ENCODE measurements around the gene CARNS1. TPM values are rescaled to one million over a fixed set of nuclear protein-coding genes. Genes with fewer than 3 reads are reported as not detected.

CARNS1 gene
- total and polyA plus RNA-seq, 2 of the 13 experiments (the other 11 are each of a cell fraction or from before 2014, with no cell fraction given): not detected

GRCh38 chr11:67373648-67374570 lies 41.6 kb upstream of the CARNS1 start (continued):
- TF ChIP-seq ZNF574 (CRISPR knock-in tag; IDR thresholded peaks at IDR 0.05): peak; percentile 65
- TF ChIP-seq ZNF747 (CRISPR knock-in tag; IDR thresholded peaks at IDR 0.05; ENCODE audit: borderline replicate concordance): no peak
- TF ChIP-seq CTCF (CRISPR knock-in tag; IDR thresholded peaks at IDR 0.05): peak; percentile 72
- no peak for TF ChIP-seq ZNF597 (CRISPR knock-in tag; IDR thresholded peaks at IDR 0.05)
- no peak for TF ChIP-seq NFAT5 (CRISPR knock-in tag; IDR thresholded peaks at IDR 0.05)
- TF ChIP-seq THAP9 (CRISPR knock-in tag; IDR thresholded peaks at IDR 0.05; ENCODE audit: borderline replicate concordance): no peak; the same call in 1 of the 2 replicates
- no peak for TF ChIP-seq ZNF280B (CRISPR knock-in tag; IDR thresholded peaks at IDR 0.05; ENCODE audit: borderline replicate concordance)
- peak; percentile 40; the same call in 1 of the 2 replicates for TF ChIP-seq MYC (CRISPR knock-in tag; IDR thresholded peaks at IDR 0.05; ENCODE audit: borderline replicate concordance)
